Osteocyte (in vitro differentiated cells): ENCODE measurements around the gene KLHL36. TPM values are rescaled to one million over a fixed set of nuclear protein-coding genes. Genes with fewer than 3 reads are reported as not detected.

Source experiments
- DNase-seq: peaks from one replicate; pipeline ENCODE4 v3.0.0; 2021; ENCODE audit warnings: mixed read lengths; ENCODE audit not compliant: unreplicated experiment; ENCODE audit errors: extremely low spot score
- H3K27ac Mint-ChIP-seq: one replicate; pipeline ENCODE4 v1.8.0; 2021; ENCODE audit warnings: mild to moderate bottlenecking, mixed read lengths; ENCODE audit not compliant: unreplicated experiment
- H3K27me3 Mint-ChIP-seq: one replicate; pipeline ENCODE4 v1.8.0; 2021; ENCODE audit warnings: mixed read lengths; ENCODE audit not compliant: unreplicated experiment
- H3K36me3 Mint-ChIP-seq: one replicate; pipeline ENCODE4 v1.8.0; 2021; ENCODE audit warnings: mixed read lengths; ENCODE audit not compliant: unreplicated experiment
- H3K4me1 Mint-ChIP-seq: one replicate; pipeline ENCODE4 v1.8.0; 2021; ENCODE audit warnings: mixed read lengths; ENCODE audit not compliant: unreplicated experiment
- H3K4me3 Mint-ChIP-seq: one replicate; pipeline ENCODE4 v1.8.0; 2021; ENCODE audit warnings: mild to moderate bottlenecking, moderate library complexity, mixed read lengths; ENCODE audit not compliant: unreplicated experiment
- H3K9me3 Mint-ChIP-seq: one replicate; pipeline ENCODE4 v1.8.0; 2021; ENCODE audit warnings: mixed read lengths; ENCODE audit not compliant: unreplicated experiment
- total RNA-seq: library from RNA; stranded (reverse); gene quantifications from 2 replicates; pipeline ENCODE4 v1.2.1, GENCODE V29; 2021
- TF ChIP-seq, protein P1 (sequence below): fragments of 200-600 bp; sonication (generic); IDR thresholded peaks from 2 replicates; pipeline ENCODE4 v1.5.0; 2021; ENCODE audit warnings: antibody characterized with exemption, mild to moderate bottlenecking, moderate library complexity

The KLHL36 gene
- total RNA-seq, 1 donor from 2014 or later: 49.0 TPM

DNA sequence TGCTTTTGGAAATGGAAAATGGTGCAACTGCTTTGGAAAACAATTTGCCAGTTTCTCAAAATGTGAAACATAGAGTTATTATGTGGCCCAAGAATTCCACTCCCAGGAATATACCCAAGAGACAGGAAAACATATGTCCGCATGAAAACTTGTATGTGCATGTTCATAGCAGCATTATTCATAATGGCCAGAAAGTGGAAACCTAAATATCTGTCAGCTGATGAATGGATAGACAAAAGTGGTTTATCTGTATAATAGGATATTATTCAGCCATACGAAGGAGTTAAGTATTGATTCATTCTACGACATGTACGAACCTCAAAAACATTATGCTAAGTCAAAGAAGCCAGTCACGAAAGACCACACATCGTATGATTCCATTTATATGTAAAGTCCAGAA is 22.8 kb upstream of the KLHL36 start:
- H3K27ac Mint-ChIP-seq: no peak overlapping the region
- H3K36me3 Mint-ChIP-seq: no peaks in the 10 kb centered on the region
- DNase-seq: no peak
- TF ChIP-seq, protein P1, sequence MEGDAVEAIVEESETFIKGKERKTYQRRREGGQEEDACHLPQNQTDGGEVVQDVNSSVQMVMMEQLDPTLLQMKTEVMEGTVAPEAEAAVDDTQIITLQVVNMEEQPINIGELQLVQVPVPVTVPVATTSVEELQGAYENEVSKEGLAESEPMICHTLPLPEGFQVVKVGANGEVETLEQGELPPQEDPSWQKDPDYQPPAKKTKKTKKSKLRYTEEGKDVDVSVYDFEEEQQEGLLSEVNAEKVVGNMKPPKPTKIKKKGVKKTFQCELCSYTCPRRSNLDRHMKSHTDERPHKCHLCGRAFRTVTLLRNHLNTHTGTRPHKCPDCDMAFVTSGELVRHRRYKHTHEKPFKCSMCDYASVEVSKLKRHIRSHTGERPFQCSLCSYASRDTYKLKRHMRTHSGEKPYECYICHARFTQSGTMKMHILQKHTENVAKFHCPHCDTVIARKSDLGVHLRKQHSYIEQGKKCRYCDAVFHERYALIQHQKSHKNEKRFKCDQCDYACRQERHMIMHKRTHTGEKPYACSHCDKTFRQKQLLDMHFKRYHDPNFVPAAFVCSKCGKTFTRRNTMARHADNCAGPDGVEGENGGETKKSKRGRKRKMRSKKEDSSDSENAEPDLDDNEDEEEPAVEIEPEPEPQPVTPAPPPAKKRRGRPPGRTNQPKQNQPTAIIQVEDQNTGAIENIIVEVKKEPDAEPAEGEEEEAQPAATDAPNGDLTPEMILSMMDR: no peak
- no peak overlapping the region for H3K4me3 Mint-ChIP-seq
- H3K27me3 Mint-ChIP-seq: no peaks in the 10 kb centered on the region
- no peaks in the 10 kb centered on the region for H3K9me3 Mint-ChIP-seq
- peaks cover 10% of the 10 kb centered on the region for H3K4me1 Mint-ChIP-seq

DNA sequence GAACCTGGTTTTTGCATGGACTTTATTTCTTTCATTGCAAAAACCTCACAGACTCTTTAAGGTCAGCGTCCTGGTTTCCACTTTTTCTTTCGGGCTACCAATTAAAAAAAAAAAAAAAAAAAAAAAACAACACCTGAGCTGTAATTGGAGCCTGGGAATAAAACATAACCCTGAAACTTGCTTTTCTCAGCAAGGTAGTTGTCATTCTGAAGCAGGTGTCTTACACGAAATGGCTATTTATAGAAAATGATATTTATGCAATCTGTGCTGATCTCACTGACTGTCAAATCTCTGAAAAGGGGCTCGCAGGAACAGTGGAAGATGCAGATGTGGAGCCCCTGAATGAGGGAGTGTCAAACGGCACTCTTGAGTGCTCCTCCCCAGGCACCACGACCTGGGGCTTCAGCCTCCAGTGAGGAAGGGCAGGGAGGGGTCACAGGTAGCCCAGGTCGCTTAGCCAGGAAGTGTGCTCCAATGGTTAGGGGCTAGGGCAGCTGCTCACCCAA is 20.0 kb upstream of the KLHL36 start:
- Mint-ChIP-seq H3K4me1 (peaks cover under 1% of the 10 kb centered on the region), H3K9me3 (no peaks in the 10 kb centered on the region), H3K27ac (no peak overlapping the region), H3K4me3 (no peak overlapping the region), H3K36me3 (no peaks in the 10 kb centered on the region), H3K27me3 (no peaks in the 10 kb centered on the region)
- no peak for DNase-seq
- TF ChIP-seq, protein P1: no peak

DNA sequence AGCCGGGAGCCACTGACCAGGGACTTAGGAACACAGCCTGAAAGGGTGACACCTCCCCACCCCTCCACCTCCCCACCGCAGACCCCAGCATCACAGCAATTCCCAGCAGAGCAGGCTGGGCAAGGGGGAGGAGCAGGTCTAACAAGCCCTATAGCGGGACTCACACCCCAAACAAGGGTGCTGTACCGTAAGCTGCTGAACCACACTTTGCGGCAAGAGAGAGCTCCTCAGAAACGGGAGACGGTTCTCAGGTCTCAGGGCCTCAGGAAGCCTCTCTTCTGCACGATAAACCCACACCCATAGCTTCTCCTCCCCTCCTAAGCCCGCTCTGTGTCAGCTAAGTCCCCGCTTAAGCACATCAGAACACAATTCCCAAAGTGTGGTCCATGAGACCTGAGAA is 18.7 kb upstream of the KLHL36 start:
- Mint-ChIP-seq H3K9me3 (no peaks in the 10 kb centered on the region), H3K4me3 (no peak overlapping the region), H3K4me1 (peaks cover 11% of the 10 kb centered on the region), H3K27me3 (no peaks in the 10 kb centered on the region), H3K27ac (no peak overlapping the region), H3K36me3 (no peaks in the 10 kb centered on the region)
- TF ChIP-seq, protein P1: no peak
- no peak for DNase-seq

DNA sequence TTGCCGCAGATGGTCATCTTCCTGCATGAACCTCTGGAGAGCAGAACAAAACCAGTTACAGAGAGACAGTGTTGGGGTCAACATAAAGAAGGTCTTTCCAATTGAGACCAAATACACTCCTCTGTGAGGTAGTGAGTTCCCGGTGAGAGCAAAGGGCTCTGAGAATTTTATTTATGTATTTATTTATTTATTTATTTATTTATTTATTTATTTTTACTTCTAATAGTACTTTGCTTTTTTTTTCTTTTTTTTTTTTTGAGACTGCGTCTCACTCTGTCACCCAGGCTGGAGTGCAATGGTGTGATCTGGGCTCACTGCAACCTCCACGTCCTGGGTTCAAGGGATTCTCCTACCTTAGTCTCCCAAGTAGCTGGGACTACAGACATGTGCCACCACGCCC is 18.3 kb upstream of the KLHL36 start:
- TF ChIP-seq, protein P1: no peak
- Mint-ChIP-seq H3K27ac (no peak overlapping the region), H3K27me3 (no peaks in the 10 kb centered on the region), H3K36me3 (no peaks in the 10 kb centered on the region), H3K9me3 (no peaks in the 10 kb centered on the region), H3K4me1 (peaks cover 11% of the 10 kb centered on the region), H3K4me3 (no peak overlapping the region)
- no peak for DNase-seq

DNA sequence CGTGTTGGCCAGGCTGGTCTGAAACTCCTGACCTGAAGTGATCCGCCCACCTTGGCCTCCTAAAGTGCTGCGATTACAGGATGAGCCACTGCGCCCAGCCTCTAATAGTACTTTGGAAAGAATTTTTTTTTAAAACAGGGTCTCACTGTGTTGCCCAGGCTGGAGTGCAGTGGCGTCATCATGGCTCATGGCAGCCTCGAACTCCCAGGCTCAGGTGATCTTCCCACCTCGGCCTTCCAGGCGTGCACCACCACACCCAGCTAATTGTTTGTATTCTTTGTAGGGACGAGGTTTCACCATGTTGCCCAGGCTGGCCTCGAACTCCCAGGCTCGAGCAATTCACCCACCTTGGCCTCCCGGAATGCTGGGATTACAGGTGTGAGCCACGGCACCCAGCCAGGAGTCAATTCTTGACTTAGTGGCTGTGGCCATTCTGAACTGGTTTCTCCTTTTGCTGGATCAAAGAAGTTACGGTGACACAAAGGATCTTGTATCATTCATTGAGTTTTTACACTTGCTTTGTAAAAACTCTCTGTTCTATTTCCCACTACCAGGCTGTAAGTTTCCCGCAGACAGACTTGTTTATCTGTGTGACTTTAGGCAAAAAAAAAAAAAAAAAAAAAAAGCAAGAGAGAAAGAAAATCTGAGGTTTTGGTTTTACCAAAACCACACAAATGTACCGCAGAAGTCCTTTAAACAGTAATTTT is 17.7 kb upstream of the KLHL36 start:
- no peaks in the 10 kb centered on the region for H3K9me3 Mint-ChIP-seq
- H3K27me3 Mint-ChIP-seq: no peaks in the 10 kb centered on the region
- no peak for DNase-seq
- H3K4me3 Mint-ChIP-seq: no peak overlapping the region
- TF ChIP-seq, protein P1: no peak
- H3K36me3 Mint-ChIP-seq: no peaks in the 10 kb centered on the region
- no peak overlapping the region for H3K27ac Mint-ChIP-seq
- peaks cover 11% of the 10 kb centered on the region for H3K4me1 Mint-ChIP-seq
